NCI-H510A treated with DMSO at 0.1 percent for 48 hours (cell line): ENCODE results near the gene ZNRF3.
"Not testable (repeated sequence)": the region's sequence is repeated elsewhere in the genome, so short reads cannot be mapped to it uniquely, and the experiment has no call there.

Experiments
- DNase-seq: peaks from one replicate; lab custom pipeline; 2025; lab: John Stamatoyannopoulos, UW

Gene ZNRF3

GRCh38 chr22:28985581-28986290 lies 102.4 kb downstream of the ZNRF3 start:
- no peak for DNase-seq

- DNase-seq = no peak
Measured at GRCh38 chr22:28986366-28986765, 103.0 kb downstream of the ZNRF3 start.

- DNase-seq = no peak
Measured at GRCh38 chr22:28988457-28988856, 105.1 kb downstream of the ZNRF3 start.

GRCh38 chr22:28989035-28989464 lies 105.7 kb downstream of the ZNRF3 start:
- DNase-seq = no peak

GRCh38 chr22:28989484-28989883 lies 106.1 kb downstream of the ZNRF3 start:
- DNase-seq = no peak

- DNase-seq = no peak
Measured at GRCh38 chr22:28989912-28990311, 106.5 kb downstream of the ZNRF3 start.

- DNase-seq = peak; percentile 89
Measured at GRCh38 chr22:28992565-28993356, 109.4 kb downstream of the ZNRF3 start.

- DNase-seq = no peak
Measured at GRCh38 chr22:28994522-28994921, 111.2 kb downstream of the ZNRF3 start.

- no peak for DNase-seq
Measured at GRCh38 chr22:28995551-28995950, 112.2 kb downstream of the ZNRF3 start.

- no peak for DNase-seq
Measured at GRCh38 chr22:28997342-28997741, 114.0 kb downstream of the ZNRF3 start.

- no peak for DNase-seq
Measured at GRCh38 chr22:28998681-28999080, 115.3 kb downstream of the ZNRF3 start.

- DNase-seq = no peak
Measured at GRCh38 chr22:28999510-28999909, 116.1 kb downstream of the ZNRF3 start.

- no peak for DNase-seq
Measured at GRCh38 chr22:28999919-29000556, 116.7 kb downstream of the ZNRF3 start.

- no peak for DNase-seq
Measured at GRCh38 chr22:29000641-29001040, 117.3 kb downstream of the ZNRF3 start.

GRCh38 chr22:29002603-29003002 lies 119.2 kb downstream of the ZNRF3 start:
- no peak for DNase-seq

- no peak for DNase-seq
Measured at GRCh38 chr22:29003552-29003951, 120.2 kb downstream of the ZNRF3 start.

- DNase-seq = peak; percentile 67
Measured at GRCh38 chr22:29003975-29004646, 120.7 kb downstream of the ZNRF3 start.

GRCh38 chr22:29004647-29005371 lies 121.4 kb downstream of the ZNRF3 start:
- DNase-seq = peak; percentile 78

- DNase-seq = not testable (repeated sequence)
Measured at GRCh38 chr22:29005754-29006153, 122.4 kb downstream of the ZNRF3 start.

GRCh38 chr22:29006346-29006745 lies 123.0 kb downstream of the ZNRF3 start:
- DNase-seq = no peak

- DNase-seq = no peak
Measured at GRCh38 chr22:29009148-29009547, 125.8 kb downstream of the ZNRF3 start.
